ENCODE data around the gene LCMT1.

LCMT1 gene

GRCh38 chr16:25066747-25067631 is 44.6 kb upstream of the LCMT1 start:
- H3K4me3 ChIP-seq (replicated peaks; ENCODE audit: low read depth, low read length), result peak overlapping the region; percentile 58
- no peak for DNase-seq (ENCODE audit: extremely low read depth, low read depth)
- TF ChIP-seq, protein P1, sequence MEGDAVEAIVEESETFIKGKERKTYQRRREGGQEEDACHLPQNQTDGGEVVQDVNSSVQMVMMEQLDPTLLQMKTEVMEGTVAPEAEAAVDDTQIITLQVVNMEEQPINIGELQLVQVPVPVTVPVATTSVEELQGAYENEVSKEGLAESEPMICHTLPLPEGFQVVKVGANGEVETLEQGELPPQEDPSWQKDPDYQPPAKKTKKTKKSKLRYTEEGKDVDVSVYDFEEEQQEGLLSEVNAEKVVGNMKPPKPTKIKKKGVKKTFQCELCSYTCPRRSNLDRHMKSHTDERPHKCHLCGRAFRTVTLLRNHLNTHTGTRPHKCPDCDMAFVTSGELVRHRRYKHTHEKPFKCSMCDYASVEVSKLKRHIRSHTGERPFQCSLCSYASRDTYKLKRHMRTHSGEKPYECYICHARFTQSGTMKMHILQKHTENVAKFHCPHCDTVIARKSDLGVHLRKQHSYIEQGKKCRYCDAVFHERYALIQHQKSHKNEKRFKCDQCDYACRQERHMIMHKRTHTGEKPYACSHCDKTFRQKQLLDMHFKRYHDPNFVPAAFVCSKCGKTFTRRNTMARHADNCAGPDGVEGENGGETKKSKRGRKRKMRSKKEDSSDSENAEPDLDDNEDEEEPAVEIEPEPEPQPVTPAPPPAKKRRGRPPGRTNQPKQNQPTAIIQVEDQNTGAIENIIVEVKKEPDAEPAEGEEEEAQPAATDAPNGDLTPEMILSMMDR (IDR thresholded peaks at IDR 0.05; ENCODE audit: low read depth, low read length, missing control alignments), result no peak

- no peak for DNase-seq (ENCODE audit: extremely low read depth, low read depth)
- TF ChIP-seq, protein P1 (IDR thresholded peaks at IDR 0.05; ENCODE audit: low read depth, low read length, missing control alignments), result no peak
- no peak overlapping the region for H3K4me3 ChIP-seq (replicated peaks; ENCODE audit: low read depth, low read length)
These were observed 37.7 kb upstream of the LCMT1 start for GRCh38 chr16:25073854-25074253.

- H3K4me3 ChIP-seq (replicated peaks; ENCODE audit: low read depth, low read length), result no peak overlapping the region
- no peak for DNase-seq (ENCODE audit: extremely low read depth, low read depth)
- TF ChIP-seq, protein P1 (IDR thresholded peaks at IDR 0.05; ENCODE audit: low read depth, low read length, missing control alignments), result no peak
These were observed 33.1 kb upstream of the LCMT1 start for GRCh38 chr16:25078386-25078978.

DNA sequence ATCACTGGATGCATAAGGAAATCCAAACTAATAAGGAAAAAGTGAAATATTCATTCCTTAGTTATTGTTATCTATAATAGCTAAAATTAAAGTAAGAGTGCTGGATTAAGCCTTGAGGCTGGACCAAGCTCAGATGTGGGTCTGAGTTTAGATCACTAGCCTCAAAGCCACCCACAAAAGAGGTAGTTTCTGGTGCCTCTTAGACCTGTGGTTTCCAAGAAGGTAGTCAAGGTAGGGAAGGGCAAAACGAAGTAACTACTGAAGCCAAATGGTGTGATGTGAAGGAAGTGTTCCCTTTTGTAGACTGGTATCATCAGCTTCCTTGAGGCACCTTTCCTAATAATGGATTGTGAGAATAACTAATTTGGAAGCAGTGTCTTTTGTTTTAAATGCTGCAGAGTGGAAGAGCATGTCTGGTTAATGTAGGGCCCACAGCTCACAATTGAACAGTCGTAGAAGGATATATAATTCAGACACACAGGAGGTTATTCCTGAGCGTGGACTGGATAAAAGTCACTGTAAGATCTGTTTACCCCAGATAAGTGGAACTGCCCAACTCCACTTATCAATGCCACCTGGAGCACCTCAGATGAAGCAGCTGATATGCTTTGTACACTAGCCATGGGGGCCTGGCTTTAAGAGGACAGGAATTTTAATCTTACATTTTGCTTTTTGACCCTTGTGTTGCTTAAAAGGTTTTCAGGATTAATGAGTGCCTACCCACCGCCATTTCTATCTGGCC is 31.7 kb upstream of the LCMT1 start:
- TF ChIP-seq, protein P1 (IDR thresholded peaks at IDR 0.05; ENCODE audit: low read depth, low read length, missing control alignments), result no peak
- no peak for DNase-seq (ENCODE audit: extremely low read depth, low read depth)
- H3K4me3 ChIP-seq (replicated peaks; ENCODE audit: low read depth, low read length), result no peak overlapping the region

DNA sequence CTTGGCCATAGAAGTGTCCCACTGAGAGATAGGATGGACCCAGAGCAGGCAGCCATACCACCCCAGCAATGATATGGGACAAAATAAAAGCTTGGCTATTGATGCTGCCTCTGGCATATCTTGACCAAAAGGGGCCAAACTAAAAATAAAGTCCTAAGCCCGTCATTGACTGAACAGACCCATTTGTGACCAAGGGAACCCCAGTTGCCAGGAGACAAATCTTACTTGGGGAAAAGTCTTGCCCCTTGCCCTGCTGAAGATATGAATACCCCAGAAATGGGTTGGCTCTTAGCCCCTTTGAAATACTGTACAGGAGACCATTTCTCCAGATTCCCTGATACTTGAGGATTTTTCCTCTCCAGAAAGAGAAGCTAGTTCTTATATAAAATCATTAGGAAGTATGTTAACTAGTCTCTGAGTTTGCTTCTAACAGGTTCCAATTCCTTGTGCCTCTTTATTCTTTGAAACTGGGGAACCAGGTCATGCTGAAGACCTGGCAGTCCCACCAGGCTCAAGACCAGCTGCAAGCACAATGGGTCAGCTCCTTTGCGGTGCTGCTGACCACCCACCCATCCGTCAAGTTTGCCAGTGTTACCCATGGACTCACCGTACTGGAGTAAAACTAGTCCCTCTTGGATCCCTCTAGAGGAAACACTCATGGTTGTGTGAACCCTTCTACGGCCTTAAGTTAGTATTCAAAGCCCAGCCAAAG is 31.0 kb upstream of the LCMT1 start:
- DNase-seq (ENCODE audit: extremely low read depth, low read depth), result no peak
- no peak overlapping the region for H3K4me3 ChIP-seq (replicated peaks; ENCODE audit: low read depth, low read length)
- TF ChIP-seq, protein P1 (IDR thresholded peaks at IDR 0.05; ENCODE audit: low read depth, low read length, missing control alignments), result no peak

DNA sequence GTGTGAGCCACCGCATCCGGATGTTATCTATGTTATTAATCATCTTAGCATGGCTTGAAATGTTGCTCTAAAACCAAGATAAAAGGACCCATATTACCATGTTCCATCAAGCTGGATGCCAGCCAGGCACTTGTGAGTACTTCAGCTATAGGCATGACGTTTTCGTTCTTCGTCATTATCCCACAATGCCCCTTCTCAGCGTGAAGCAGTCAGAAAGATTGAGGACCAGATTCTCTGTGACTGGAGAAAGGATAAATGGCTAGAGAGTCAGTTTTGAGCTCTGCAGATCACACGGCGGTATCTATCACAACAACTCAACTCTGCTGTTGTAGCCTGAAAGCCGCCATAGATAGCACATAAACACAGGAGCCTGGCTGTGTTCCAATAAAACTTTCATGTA is 29.8 kb upstream of the LCMT1 start:
- no peak overlapping the region for H3K4me3 ChIP-seq (replicated peaks; ENCODE audit: low read depth, low read length)
- TF ChIP-seq, protein P1 (IDR thresholded peaks at IDR 0.05; ENCODE audit: low read depth, low read length, missing control alignments), result no peak
- no peak for DNase-seq (ENCODE audit: extremely low read depth, low read depth)

All from HFF-Myc (cell line).